Measurements from ENCODE around the gene DENND4A.
"Not testable (repeated sequence)": the region's sequence is repeated elsewhere in the genome, so short reads cannot be mapped to it uniquely, and the experiment has no call there.

DENND4A gene

DNA sequence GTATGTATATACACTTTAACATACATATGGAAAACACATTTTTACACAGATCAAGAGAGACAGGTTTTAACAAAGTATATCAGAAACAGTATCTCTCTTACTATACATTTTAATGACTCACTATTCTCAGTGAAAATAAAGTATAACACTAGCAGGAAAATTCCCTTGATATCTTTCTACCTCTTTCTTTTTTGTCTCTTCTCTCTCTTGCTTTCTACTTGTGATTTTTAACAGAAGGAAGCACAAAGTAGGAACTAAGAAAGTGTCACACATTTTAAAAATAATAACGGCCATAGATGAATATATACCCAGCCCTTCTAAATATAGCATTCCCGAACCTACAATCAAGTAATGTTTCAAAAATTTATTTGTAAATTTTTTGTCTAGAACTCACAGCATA lies 4.8 kb downstream of the DENND4A start:
- no peak for DNase-seq

DNA sequence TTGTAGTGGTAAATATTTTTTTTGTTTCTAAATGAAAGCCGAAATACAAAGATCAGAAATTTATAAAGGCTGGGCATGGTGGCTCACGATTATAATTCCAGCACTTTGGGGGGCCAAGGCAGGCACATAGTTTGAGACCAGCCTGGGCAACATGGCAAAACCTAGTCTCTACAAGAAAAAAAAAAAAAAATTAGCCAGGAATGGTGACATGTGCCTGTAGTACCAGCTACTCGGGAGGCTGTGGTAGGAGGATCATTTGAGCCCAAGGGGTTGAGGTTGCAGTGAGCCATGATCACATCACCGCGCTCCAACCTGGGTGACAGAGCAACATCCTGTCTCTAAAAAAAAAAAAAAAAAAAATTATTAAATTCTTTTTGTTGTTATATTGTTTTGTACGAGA lies 6.9 kb downstream of the DENND4A start:
- no peak for DNase-seq

DNA sequence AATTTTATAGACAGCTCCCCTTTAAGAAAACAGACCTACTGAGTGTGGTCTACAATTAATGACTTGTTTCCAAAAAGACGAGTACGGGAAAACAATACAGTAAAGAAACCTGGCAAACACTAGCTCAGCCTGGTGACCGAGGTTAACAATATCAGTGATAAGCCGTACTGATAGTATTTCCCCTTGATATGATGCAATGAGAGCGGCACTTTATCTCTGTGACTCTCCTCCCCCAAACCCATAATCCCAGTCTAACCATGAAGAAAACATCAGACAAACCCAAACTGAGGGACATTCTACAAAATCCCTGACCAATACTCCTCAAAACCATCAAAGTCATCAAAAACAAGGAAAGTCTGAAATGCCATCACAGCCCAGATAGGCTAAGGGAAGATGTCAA lies 8.2 kb downstream of the DENND4A start:
- no peak for DNase-seq

DNA sequence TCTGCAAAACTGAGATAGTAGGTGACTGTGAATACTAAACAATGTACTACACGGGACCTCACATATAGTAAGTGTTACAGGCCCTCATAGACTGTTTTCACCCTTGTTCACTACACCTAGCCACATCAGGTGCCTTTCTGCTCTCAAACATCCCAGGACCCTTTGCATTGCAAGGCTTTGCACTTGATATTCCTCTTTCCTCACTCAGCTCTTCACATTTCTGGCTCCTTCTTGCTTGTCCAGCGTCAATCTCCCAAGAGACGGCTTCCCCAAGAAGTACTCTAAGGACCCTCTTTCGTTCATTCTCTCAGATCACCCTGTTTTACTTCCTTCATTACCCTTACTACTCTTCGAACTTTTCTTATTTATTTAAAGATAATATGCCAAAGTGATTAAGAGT lies 10.0 kb downstream of the DENND4A start:
- no peak for DNase-seq

- not testable (repeated sequence) for DNase-seq
Observed at GRCh38 chr15:65778701-65779100, 13.4 kb downstream of the DENND4A start.

- no peak for DNase-seq
Observed at GRCh38 chr15:65778269-65778668, 13.8 kb downstream of the DENND4A start.

DNA sequence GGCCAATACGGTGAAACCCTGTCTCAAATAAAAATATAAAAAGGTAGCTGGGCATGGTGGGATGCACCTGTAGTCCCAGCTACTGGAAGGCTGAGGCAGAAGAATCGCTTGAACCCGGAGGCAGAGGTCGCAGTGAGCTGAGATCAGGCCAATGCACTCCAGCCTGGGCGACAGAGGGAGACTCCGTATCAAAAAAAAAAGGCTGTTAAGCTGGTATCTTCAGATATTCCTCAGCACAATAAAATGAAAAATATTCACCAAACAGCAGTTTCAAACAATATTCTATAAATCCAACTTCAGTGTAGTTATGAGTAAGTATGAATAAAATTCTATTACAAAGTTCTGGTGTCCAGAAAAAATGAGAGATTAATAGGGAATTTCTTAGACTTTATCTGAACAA lies 14.2 kb downstream of the DENND4A start:
- DNase-seq, result no peak

GRCh38 chr15:65777053-65777452 lies 15.0 kb downstream of the DENND4A start:
- no peak for DNase-seq

DNA sequence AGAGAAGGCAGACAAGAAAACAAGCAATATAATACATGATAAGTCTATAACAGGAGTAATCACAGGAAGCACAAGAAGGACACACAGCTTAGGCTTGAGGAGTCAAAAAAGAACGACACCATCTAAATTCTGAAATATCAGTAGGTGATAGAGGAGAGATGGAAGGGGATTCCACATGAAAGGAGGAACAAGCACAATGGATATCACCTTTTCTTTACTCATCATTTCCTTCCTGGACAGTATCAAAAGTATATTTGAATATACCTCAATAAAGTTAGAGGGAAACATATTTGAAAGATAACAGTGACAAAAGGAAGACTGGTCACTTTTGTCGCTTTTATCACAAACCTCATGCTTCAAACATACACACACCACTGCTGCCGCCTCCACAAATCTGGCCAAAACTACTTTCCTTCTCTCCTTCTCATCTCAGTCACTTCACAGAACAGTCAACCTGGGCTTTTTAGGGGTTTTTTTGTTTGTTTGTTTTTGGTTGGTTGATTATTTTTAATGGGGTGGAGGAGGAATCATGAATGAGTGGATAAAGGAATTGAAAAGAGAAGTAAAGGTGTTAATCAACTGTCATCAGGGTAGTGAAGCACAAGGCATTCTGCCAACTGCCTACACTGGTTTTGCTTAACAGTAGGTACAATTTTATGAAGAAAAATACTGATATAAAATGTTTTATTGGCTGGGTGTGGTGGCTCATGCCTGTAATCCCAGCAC lies 18.5 kb downstream of the DENND4A start:
- DNase-seq, result no peak

- DNase-seq, result no peak
Observed at GRCh38 chr15:65772930-65773329, 19.2 kb downstream of the DENND4A start.

DNA sequence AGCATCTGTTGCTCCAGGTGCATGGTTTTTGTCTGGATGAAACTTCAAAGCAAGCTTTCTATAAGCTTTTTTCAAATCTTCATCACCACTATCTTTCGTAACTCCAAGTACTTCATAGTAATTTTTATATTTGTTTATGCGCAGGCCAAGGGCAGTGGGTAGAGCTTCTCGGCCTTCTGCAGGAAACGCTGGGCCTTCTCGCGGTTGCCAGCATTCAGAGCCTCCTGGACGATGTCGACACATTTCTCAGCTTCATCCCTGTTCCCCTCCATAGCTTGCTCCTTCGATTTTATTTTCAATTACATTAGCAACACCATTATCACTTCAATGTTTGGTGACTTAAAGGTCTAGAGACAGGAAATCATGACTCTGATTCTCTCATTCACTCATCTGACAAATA lies 20.2 kb downstream of the DENND4A start:
- DNase-seq, result no peak

DNA sequence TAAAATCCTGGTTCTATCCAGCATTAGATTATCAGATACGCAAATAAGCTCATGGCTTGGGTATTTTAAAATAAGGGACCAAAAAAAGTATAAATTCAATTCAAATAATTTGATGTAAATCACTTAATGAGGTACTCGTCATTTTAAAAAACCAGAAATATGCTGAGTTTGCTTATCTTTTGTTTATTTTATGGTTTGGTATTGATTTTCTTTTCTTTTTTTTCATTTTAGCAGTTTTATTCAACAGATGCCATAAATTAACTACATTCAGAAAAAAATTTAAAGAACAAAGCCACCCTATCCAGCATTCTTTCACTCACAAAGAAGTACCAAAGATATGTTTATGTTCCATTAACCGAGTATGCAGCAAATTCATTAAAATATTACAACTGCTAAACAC lies 22.6 kb downstream of the DENND4A start:
- no peak for DNase-seq

- DNase-seq, result no peak
Observed at GRCh38 chr15:65767895-65768294, 24.2 kb downstream of the DENND4A start.

- no peak for DNase-seq
Observed at GRCh38 chr15:65767264-65767595, 24.9 kb downstream of the DENND4A start.

- no peak for DNase-seq
Observed at GRCh38 chr15:65766422-65767263, 25.4 kb downstream of the DENND4A start.

DNA sequence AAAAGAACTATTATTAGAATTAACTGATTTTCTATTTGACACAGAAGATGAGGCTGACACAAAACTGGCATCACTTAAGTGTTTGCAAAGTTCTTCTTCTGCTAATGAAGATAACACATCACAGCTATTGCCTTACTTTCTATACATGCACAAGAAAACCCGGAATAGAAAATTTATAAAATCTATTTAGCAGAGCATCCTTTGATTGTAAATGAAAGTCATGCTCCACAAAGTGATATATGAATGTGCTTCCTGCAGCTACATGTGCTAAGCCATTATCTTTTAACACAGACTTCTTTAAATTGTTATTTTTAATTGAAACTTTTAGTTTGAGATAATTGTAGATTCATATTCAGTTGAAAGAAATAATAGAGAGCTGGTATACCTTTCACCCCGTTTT lies 27.0 kb downstream of the DENND4A start:
- DNase-seq, result no peak

DNA sequence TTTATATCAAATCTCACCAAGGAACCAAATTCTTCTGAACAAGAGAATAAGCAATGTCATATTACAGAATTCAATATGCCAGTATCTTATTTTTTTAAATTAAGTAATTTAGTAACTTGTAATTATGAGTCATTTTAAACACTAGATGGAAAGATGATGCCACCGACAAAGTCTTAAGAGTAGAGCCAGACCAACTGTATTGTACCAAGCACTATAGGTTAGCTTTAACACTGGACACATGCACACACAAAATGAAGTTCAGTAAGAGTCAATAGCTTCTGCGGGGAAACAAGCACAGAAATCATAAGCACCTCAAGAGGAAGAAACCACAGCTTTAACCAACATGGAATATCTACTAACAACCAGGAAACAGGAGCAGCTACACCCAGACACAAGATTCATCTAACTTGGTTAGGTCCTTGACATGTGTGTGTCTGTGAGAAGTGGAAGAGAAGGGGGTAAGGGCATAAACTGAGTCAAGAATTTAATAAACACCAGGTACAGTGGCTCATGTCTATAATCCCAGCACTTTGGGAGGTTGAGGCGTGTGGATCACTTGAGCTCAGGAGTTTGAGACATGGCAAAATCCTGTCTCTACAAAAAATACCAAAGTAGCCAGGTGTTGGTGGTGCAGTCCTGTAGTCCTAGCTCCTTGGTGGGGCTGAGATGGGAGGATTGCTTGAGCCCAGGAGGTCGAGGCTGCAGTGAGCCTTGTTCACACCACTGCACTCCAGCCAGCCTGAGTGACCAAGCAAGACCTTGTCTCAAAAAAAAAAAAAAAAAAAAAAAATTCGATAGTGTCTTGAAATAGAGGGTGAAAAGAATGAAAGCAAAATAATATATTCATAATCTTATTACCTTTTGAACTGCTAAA lies 28.9 kb downstream of the DENND4A start:
- DNase-seq, result no peak

- DNase-seq, result no peak
Observed at GRCh38 chr15:65762399-65762798, 29.7 kb downstream of the DENND4A start.

- no peak for DNase-seq
Observed at GRCh38 chr15:65761210-65761926, 30.7 kb downstream of the DENND4A start.

- no peak for DNase-seq
Observed at GRCh38 chr15:65759441-65759840, 32.7 kb downstream of the DENND4A start.

DNA sequence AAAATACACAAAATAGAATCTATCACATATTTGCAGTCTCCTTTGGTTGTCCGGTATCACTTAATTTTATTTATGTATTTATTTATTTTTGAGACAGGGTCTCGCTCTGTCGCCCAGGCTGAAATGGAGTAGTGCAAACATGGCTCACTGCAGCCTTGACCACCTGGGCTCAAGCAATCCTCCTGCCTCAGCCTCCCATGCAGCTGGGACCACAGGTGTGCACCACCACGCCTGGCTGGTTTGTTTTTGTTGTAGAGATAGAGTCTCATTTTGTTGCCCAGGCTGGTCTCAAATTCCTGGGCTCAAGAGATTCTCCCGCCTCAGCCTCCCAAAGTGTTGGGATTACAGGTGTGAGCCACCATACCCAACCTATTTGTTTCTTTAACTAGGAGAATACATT lies 33.9 kb downstream of the DENND4A start:
- no peak for DNase-seq

DNA sequence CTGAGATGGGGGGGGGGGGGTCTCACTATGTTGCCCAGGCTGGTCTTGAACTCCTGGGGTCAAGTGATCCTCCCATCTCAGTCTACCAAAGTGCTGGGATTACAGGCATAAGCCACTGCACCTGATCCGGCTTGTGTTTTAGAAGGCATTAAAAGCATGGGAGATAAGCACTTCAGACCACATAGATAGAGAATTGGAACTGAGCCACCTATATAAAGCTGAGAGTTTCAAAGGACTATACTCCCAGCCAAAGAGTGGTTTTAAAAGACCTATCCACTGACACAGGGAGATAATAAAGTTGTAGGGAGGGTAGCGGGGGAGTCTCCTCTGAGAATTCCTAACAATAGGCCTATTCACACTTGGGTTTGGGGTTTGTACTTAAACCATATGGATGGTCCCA lies 34.8 kb downstream of the DENND4A start:
- DNase-seq, result no peak

- DNase-seq, result no peak
Observed at GRCh38 chr15:65752151-65752700, 39.9 kb downstream of the DENND4A start.
